ENCODE data around the gene REX1BD. TPM values are rescaled to one million over a fixed set of nuclear protein-coding genes. Genes with fewer than 3 reads are reported as not detected.

The REX1BD gene
- total RNA-seq, 1 experiment from 2014 or later = 97.1 TPM

DNA sequence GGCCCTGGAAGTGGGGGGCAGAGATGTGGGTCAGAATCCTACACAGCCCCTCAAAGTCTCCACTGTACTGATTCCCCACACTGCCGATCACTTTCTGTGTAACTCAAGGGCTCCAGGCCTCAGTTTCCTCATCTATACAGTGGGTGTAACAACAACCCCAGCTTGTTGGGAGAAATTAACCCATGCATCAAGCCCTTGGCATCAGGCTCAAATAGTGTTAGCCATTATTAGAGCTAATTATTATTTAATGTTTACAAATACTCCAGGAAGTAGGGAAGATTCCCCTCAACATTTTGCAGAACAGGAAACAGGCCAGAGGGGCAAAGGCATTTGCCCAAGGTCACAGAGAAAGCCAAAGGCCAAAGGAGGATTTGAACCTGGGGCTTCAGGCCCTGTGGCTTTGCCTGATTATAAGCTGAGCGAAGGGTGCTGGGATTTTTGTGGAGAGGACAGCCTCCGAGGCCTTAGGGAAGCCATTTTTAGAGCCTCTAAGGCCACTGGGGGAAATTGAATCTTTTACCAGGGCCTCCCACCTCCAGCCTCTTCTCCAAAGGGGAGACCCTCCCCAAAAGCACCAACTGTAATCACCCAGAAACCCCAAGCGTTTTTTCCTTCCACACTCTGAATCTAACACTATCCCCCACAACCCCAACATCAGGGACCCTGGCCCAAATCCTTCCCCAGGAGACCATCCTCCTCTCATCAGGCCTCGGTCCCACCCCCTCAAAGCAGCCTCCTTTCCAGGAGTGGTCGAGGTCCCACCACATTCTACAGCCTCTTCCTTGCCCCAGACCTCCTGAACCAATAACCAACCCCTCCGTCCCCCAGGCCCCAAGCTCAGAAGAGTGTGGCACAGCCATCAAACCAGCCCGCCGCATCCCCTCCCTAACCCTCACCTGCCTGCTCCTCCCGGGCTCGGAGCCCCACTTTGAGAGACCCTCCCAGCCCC, 46.3 kb upstream of the REX1BD start:
- peaks cover 17% of the 10 kb centered on the region for H3K79me2 ChIP-seq (ENCODE audit: insufficient read depth, low read length)
- no peaks in the 10 kb centered on the region for H4K20me1 ChIP-seq (ENCODE audit: insufficient read depth)
- peaks cover 8 to 18% of the 10 kb centered on the region in 2 experiments for H3K4me1 ChIP-seq (ENCODE audit: control insufficient read depth in 1 of 2, insufficient read depth in 2 of 2, low read length in 2 of 2)
- no TSS peak for BruUV-seq (replicated peaks)
- H3K36me3 ChIP-seq (ENCODE audit: control insufficient read depth in 1 of 2, insufficient read depth in 2 of 2, low read length in 2 of 2) = peaks cover 17 to 21% of the 10 kb centered on the region in 2 experiments; a peak in 3 of 4 replicates
- no peak overlapping the region for H2AFZ ChIP-seq (ENCODE audit: low read depth, low read length, poor library complexity, severe bottlenecking)
- POLR2A ChIA-PET = interaction anchor here (0.7 kb wide), 3 partner anchors 29 to 56 kb away, joined by 3 to 7 read pairs (median 5); no protein-coding TSS in a partner anchor
- CTCF ChIA-PET = no interaction called here
- H3K4me2 ChIP-seq (ENCODE audit: low read length) = peak overlapping the region; percentile 97
- intact Hi-C loops (cut with micrococcal nuclease) = no loop called here
- RAD21 ChIA-PET (ENCODE audit: low non-redundant PET in 1 of 2, low total read pairs in 2 of 2, uncharacterized antibody in 2 of 2, unreplicated experiment in 2 of 2) = no interaction called here
- H3K27ac ChIP-seq (ENCODE audit: low read depth, low read length) = peak overlapping the region; percentile 80
- H3K9me3 ChIP-seq (ENCODE audit: control insufficient read depth in 1 of 2, insufficient read depth in 1 of 2, low read depth in 1 of 2, low read length in 2 of 2) = no peaks in the 10 kb centered on the region
- TF ChIP-seq YY1 (IDR thresholded peaks at IDR 0.05; ENCODE audit: extremely low read depth, insufficient replicate concordance, low read depth, low read length) = no peak
- TF ChIP-seq POLR2AphosphoS5 (IDR thresholded peaks at IDR 0.05; ENCODE audit: low read depth, low read length) = 0 out of 2 replicates have a peak, but pooled peaks have one; percentile 11
- peak overlapping the region; percentile 74 for H3K9ac ChIP-seq (ENCODE audit: low read length)
- no peak for DNase-seq (ENCODE audit: low read depth, low spot score)
- no peaks in the 10 kb centered on the region for H3K9me2 ChIP-seq (ENCODE audit: insufficient read depth)
- no peaks in the 10 kb centered on the region for H3K27me3 ChIP-seq (ENCODE audit: insufficient read depth, low read length)
- ATAC-seq = no peak
- peak overlapping the region; percentile 76 for H3K4me3 ChIP-seq (replicated peaks in 1 of 2; ENCODE audit: low read depth in 1 of 2, low read length in 2 of 2)

DNA sequence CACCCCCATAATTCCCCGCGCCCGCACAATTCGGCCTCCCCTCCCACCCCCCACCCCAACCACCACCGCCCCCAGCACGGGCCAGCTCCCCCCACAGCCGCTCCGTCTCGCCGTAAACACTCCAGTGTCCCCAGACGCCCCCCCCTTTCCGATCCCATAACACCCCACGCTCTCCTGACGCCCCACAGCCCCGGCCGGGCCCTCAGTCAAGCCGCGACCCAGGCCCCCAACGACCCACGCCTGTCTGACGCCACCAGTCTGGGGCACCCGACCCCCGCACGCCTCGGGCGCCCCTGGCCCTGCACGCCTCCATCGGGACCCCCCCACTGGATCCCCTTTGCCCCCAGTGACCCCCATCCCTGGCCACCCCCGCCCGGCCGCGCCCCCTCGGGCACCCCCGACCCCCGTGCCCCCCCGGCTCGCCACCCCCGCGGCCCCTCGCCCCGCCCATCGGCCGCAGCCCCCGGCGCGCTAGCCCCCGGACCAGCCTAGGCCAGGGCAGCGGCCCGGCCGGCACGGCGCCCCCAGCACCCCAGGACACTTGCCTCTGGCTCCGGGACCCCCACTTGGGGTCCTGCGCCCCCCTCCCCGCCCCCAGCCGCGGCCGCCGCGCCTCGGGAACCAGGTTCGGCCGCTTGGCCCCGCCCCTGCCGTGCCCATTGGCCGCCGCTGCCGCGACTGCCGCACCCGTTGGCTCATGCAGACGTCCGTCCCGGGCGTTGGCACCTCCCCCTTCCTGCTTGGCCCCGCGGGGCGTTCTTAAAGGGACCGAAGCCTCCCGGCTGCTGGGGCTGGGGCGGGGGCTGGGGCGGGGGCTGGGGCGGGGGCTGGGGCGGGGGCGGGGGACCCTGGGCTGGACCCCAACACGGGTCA, 45.4 kb upstream of the REX1BD start, which contains the start of gene FKBP8:
Gene FKBP8, minus strand, starts transcription at position 633 of the 873 bp plus-strand sequence. CDS start 1,603 bp downstream, outside the sequence.
- no peaks in the 10 kb centered on the region for H3K9me3 ChIP-seq (ENCODE audit: control insufficient read depth in 1 of 2, insufficient read depth in 1 of 2, low read depth in 1 of 2, low read length in 2 of 2)
- ATAC-seq (peak; percentile 95), DNase-seq (ENCODE audit: low read depth, low spot score) (peak; percentile 65)
- RAD21 ChIA-PET (ENCODE audit: low non-redundant PET in 1 of 2, low total read pairs in 2 of 2, uncharacterized antibody in 2 of 2, unreplicated experiment in 2 of 2) = no interaction called here
- TF ChIP-seq SRF (IDR thresholded peaks at IDR 0.05; ENCODE audit: low read depth) (no peak), POLR2AphosphoS5 (IDR thresholded peaks at IDR 0.05; ENCODE audit: low read depth, low read length) (0 out of 2 replicates have a peak, but pooled peaks have one; percentile 1), SP1 (IDR thresholded peaks at IDR 0.05; ENCODE audit: low read depth) (peak; percentile 89)
- POLR2A ChIA-PET = interaction anchor here (0.7 to 2.1 kb wide), 4 partner anchors 14 to 57 kb away, joined by 3 to 10 read pairs (median 6); partner anchors contain the start of gene KXD1
- no peak within 1 kb of the TSS for H2AFZ ChIP-seq (ENCODE audit: low read depth, low read length, poor library complexity, severe bottlenecking)
- H4K20me1 ChIP-seq (ENCODE audit: insufficient read depth) = no peaks in the 10 kb centered on the region
- H3K79me2 ChIP-seq (ENCODE audit: insufficient read depth, low read length) = peaks cover 17% of the 10 kb centered on the region
- no TSS peak for BruUV-seq (replicated peaks)
- no peaks in the 10 kb centered on the region for H3K9me2 ChIP-seq (ENCODE audit: insufficient read depth)
- intact Hi-C loops (cut with micrococcal nuclease) = no loop called here
- H3K27me3 ChIP-seq (ENCODE audit: insufficient read depth, low read length) = no peaks in the 10 kb centered on the region
- H3K9ac ChIP-seq (ENCODE audit: low read length) = peak within 1 kb of the TSS; percentile 74
- H3K4me1 ChIP-seq (ENCODE audit: control insufficient read depth in 1 of 2, insufficient read depth in 2 of 2, low read length in 2 of 2) = peaks cover 8 to 18% of the 10 kb centered on the region in 2 experiments
- peak within 1 kb of the TSS; percentile 97 for H3K4me2 ChIP-seq (ENCODE audit: low read length)
- H3K27ac ChIP-seq (ENCODE audit: low read depth, low read length) = peak within 1 kb of the TSS; percentile 80
- H3K4me3 ChIP-seq (replicated peaks in 1 of 2; ENCODE audit: low read depth in 1 of 2, low read length in 2 of 2) = peak within 1 kb of the TSS; percentile 76
- peaks cover 14 to 21% of the 10 kb centered on the region in 2 experiments; a peak in 3 of 4 replicates for H3K36me3 ChIP-seq (ENCODE audit: control insufficient read depth in 1 of 2, insufficient read depth in 2 of 2, low read length in 2 of 2)
- CTCF ChIA-PET = no interaction called here

All from HCT116 (cell line).